Mammary epithelial cell (primary cell): ENCODE data around the gene CRIP1.

Experiments used
- EZH2 ChIP-seq: IDR thresholded peaks from 2 replicates; pipeline ENCODE4 v1.6.1; 2012; ENCODE audit warnings: low read length, inconsistent platforms, borderline replicate concordance
- TF ChIP-seq, protein P1 (sequence below), 2 donors: IDR thresholded peaks in 1 of 2; conservative IDR thresholded peaks in 1 of 2; 2 replicates each; pipeline ENCODE4 v1.5.1; 2011 to 2012; ENCODE audit warnings: inconsistent platforms in 2 of 2, low read length in 2 of 2, mild to moderate bottlenecking in 2 of 2, control low read depth in 1 of 2, low read depth in 1 of 2; ENCODE audit not compliant: insufficient read depth in 1 of 2; ENCODE audit errors: extremely low read depth in 1 of 2

- TF ChIP-seq, protein P1, sequence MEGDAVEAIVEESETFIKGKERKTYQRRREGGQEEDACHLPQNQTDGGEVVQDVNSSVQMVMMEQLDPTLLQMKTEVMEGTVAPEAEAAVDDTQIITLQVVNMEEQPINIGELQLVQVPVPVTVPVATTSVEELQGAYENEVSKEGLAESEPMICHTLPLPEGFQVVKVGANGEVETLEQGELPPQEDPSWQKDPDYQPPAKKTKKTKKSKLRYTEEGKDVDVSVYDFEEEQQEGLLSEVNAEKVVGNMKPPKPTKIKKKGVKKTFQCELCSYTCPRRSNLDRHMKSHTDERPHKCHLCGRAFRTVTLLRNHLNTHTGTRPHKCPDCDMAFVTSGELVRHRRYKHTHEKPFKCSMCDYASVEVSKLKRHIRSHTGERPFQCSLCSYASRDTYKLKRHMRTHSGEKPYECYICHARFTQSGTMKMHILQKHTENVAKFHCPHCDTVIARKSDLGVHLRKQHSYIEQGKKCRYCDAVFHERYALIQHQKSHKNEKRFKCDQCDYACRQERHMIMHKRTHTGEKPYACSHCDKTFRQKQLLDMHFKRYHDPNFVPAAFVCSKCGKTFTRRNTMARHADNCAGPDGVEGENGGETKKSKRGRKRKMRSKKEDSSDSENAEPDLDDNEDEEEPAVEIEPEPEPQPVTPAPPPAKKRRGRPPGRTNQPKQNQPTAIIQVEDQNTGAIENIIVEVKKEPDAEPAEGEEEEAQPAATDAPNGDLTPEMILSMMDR (conservative IDR thresholded peaks at IDR 0.05 in 1 of 2, IDR thresholded peaks at IDR 0.05 in 1 of 2; ENCODE audit: extremely low read depth in 1 of 2, insufficient read depth in 1 of 2, low read depth in 1 of 2, low read length in 2 of 2), result no peak
- TF ChIP-seq EZH2, result no peak
Observed at GRCh38 chr14:105468621-105469241, 18.0 kb upstream of the CRIP1 start.
